ENCODE data around the gene AOPEP. TPM values are rescaled to one million over a fixed set of nuclear protein-coding genes. Genes with fewer than 3 reads are reported as not detected.

The AOPEP gene
- total RNA-seq, 1 donor from 2014 or later, result 25.8 TPM

DNA sequence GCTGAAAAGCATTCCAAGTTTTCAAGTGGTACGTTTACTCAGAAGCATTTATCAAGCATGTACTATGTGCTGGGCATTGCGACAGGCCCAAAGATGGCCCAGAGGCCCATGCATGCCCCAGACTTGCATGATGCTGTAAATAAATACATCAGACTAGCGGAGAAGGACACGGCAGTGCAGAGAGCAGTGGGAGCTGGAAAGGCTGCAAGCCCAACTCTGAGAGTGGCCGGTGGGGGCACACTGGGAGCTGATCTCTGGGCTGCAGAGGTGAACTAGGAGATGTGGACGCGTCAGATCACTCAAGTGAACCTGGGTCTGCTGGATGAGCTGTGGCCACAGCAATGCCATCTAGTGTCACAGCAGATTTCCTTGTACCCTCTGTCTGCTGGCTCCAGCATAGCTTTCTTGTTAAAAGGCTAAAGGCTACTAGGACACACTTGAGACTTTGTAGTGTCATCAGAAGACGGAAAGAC is 344.1 kb downstream of the AOPEP start:
- DNase-seq, result no peak
- no peak overlapping the region for H3K4me3 Mint-ChIP-seq (ENCODE audit: unreplicated experiment)
- peaks cover 4% of the 10 kb centered on the region for H3K9me3 Mint-ChIP-seq (ENCODE audit: unreplicated experiment)
- H3K36me3 Mint-ChIP-seq (ENCODE audit: unreplicated experiment), result peaks cover 4% of the 10 kb centered on the region
- peaks cover 4% of the 10 kb centered on the region for H3K27me3 Mint-ChIP-seq (ENCODE audit: unreplicated experiment)
- no peak overlapping the region for H3K27ac Mint-ChIP-seq (ENCODE audit: unreplicated experiment)
- TF ChIP-seq, protein P1, sequence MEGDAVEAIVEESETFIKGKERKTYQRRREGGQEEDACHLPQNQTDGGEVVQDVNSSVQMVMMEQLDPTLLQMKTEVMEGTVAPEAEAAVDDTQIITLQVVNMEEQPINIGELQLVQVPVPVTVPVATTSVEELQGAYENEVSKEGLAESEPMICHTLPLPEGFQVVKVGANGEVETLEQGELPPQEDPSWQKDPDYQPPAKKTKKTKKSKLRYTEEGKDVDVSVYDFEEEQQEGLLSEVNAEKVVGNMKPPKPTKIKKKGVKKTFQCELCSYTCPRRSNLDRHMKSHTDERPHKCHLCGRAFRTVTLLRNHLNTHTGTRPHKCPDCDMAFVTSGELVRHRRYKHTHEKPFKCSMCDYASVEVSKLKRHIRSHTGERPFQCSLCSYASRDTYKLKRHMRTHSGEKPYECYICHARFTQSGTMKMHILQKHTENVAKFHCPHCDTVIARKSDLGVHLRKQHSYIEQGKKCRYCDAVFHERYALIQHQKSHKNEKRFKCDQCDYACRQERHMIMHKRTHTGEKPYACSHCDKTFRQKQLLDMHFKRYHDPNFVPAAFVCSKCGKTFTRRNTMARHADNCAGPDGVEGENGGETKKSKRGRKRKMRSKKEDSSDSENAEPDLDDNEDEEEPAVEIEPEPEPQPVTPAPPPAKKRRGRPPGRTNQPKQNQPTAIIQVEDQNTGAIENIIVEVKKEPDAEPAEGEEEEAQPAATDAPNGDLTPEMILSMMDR (IDR thresholded peaks at IDR 0.05; ENCODE audit: partially characterized antibody, unreplicated experiment), result no peak
- H3K4me1 Mint-ChIP-seq (ENCODE audit: low read depth, unreplicated experiment), result peaks cover 3% of the 10 kb centered on the region

DNA sequence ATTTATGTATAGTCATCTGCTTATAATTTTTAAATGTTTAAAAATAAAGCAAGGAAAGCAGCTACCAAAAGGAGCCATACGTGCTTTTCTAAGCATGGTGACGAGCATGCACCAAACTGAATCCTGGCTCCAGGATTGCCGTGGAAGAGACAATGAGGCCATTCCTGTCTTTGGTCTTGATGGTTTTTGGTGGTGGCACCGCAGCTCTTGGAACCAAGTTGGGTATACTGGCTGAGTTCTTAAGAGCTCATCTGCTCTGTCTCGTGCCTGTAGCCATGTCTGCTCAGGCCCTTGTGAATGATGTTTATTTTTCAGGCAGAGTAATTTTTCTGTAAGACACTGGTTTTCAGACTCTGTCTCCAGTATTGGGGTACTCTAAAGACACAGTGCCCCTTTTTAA is 345.0 kb downstream of the AOPEP start:
- H3K36me3 Mint-ChIP-seq (ENCODE audit: unreplicated experiment), result peaks cover 4% of the 10 kb centered on the region
- TF ChIP-seq, protein P1 (IDR thresholded peaks at IDR 0.05; ENCODE audit: partially characterized antibody, unreplicated experiment), result no peak
- peaks cover 4% of the 10 kb centered on the region for H3K9me3 Mint-ChIP-seq (ENCODE audit: unreplicated experiment)
- no peak overlapping the region for H3K4me3 Mint-ChIP-seq (ENCODE audit: unreplicated experiment)
- H3K27me3 Mint-ChIP-seq (ENCODE audit: unreplicated experiment), result peaks cover 4% of the 10 kb centered on the region
- DNase-seq, result no peak
- H3K4me1 Mint-ChIP-seq (ENCODE audit: low read depth, unreplicated experiment), result peaks cover 3% of the 10 kb centered on the region
- H3K27ac Mint-ChIP-seq (ENCODE audit: unreplicated experiment), result no peak overlapping the region

DNA sequence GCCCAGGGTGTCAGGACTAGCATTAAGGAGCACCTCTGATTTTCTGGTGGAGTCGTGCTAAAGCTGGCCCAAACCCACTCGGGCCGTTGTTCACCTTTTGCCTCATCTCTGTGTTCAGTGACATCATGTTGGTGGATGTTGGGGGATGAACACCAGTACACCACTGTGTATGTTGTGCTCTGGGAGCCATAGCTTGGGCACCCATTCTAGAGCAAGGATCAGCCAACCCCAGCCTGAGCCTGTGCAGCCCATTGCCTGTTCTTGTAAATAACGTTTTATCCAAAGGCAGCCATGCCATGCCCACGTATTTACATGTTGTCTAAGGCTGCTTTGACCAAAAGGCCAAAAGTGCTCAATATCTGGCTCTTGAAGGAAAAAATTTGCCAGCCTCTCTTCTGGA is 345.4 kb downstream of the AOPEP start:
- peaks cover 5% of the 10 kb centered on the region for H3K9me3 Mint-ChIP-seq (ENCODE audit: unreplicated experiment)
- H3K27me3 Mint-ChIP-seq (ENCODE audit: unreplicated experiment), result peaks cover 4% of the 10 kb centered on the region
- TF ChIP-seq, protein P1 (IDR thresholded peaks at IDR 0.05; ENCODE audit: partially characterized antibody, unreplicated experiment), result no peak
- DNase-seq, result no peak
- H3K27ac Mint-ChIP-seq (ENCODE audit: unreplicated experiment), result no peak overlapping the region
- H3K36me3 Mint-ChIP-seq (ENCODE audit: unreplicated experiment), result peaks cover 4% of the 10 kb centered on the region
- no peak overlapping the region for H3K4me3 Mint-ChIP-seq (ENCODE audit: unreplicated experiment)
- peaks cover 3% of the 10 kb centered on the region for H3K4me1 Mint-ChIP-seq (ENCODE audit: low read depth, unreplicated experiment)

DNA sequence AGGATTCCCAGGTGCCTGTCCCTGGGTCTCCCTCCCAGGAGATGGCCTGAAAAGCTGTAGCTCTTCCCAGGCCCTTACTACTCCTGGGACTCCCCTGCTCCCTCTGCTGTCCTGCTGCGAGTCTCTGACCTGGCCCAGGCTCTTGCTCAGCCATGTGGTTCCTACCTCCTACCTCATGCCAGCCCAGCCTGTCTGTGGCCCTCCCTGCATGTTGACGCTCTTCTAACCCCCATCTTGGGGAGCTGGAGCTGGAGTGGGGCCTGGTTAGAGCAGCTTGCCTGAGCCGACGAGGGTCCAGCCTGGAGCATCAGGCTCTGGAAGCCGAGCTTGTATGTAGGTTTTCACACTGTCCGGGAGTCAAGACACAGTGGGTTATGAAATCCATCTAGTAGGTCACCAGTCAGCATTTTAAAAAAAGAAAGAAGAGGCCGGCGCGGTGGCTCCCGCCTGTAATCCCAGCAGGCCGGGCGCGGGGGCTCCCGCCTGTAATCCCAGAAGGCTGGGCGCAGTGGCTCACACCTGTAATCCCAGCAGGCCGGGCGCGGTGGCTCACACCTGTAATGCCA is 346.6 kb downstream of the AOPEP start:
- Mint-ChIP-seq H3K9me3 (ENCODE audit: unreplicated experiment) (peaks cover 10% of the 10 kb centered on the region), H3K36me3 (ENCODE audit: unreplicated experiment) (peaks cover 4% of the 10 kb centered on the region), H3K4me3 (ENCODE audit: unreplicated experiment) (peak overlapping the region; percentile 28), H3K4me1 (ENCODE audit: low read depth, unreplicated experiment) (peaks cover 15% of the 10 kb centered on the region), H3K27ac (ENCODE audit: unreplicated experiment) (peak overlapping the region; percentile 62), H3K27me3 (ENCODE audit: unreplicated experiment) (peaks cover 6% of the 10 kb centered on the region)
- TF ChIP-seq, protein P1 (IDR thresholded peaks at IDR 0.05; ENCODE audit: partially characterized antibody, unreplicated experiment), result no peak
- DNase-seq, result no peak

GRCh38 chr9:95073918-95074317 is 347.4 kb downstream of the AOPEP start:
- DNase-seq, result no peak
- Mint-ChIP-seq H3K4me1 (ENCODE audit: low read depth, unreplicated experiment) (peaks cover 23% of the 10 kb centered on the region), H3K27me3 (ENCODE audit: unreplicated experiment) (peaks cover 11% of the 10 kb centered on the region), H3K27ac (ENCODE audit: unreplicated experiment) (no peak overlapping the region), H3K36me3 (ENCODE audit: unreplicated experiment) (peaks cover 4% of the 10 kb centered on the region), H3K9me3 (ENCODE audit: unreplicated experiment) (peaks cover 15% of the 10 kb centered on the region), H3K4me3 (ENCODE audit: unreplicated experiment) (no peak overlapping the region)
- TF ChIP-seq, protein P1 (IDR thresholded peaks at IDR 0.05; ENCODE audit: partially characterized antibody, unreplicated experiment), result no peak
